ENCODE data around the gene IFIH1. TPM values are rescaled to one million over a fixed set of nuclear protein-coding genes. Genes with fewer than 3 reads are reported as not detected.

IFIH1 gene
- total RNA-seq, 1 experiment from 2014 or later: 7.8 TPM

DNA sequence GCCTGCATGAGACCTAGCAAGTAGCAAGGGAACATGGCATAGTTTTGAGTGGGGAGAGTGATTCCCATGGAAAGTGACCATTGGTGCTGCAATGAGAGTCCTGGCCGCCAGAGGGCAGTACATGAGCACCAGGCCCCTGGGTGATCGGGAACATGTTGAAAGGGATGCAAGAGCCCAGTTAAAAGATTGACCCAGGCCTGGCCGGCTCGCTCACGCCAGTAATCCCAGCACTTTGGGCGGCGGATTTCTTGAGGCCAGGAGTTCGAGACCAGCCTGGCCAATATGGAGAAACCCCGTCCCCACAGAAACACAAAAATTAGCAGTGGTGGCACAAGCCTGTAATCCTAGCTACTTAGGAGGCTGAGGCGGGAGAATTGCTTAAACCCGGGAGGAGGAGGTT, 97.4 kb downstream of the IFIH1 start:
- peak; percentile 84 for DNase-seq
- no TSS peak for BruUV-seq (replicated peaks)

DNA sequence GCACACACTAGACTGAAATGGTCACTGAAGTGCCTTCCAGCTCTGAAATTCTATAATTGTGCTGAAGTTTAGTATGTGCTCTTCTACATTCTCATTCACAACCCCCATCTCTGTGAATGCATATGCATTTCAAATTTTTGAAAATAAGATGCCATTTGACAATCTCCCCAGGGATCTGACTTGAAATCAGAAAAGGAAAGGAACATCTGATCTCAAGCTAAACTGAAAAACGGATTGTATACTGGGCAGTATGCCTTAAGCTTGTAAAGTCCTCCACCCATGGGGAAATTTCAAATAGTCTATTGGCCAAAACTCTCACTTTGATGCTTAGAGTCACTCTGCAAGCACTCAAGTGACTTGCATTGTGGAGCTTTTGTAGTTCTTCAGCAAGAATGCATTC, 98.1 kb downstream of the IFIH1 start:
- intact Hi-C loops (cut with micrococcal nuclease): loop anchor here (2.0 to 5.0 kb wide), 2 partner anchors 42 to 60 kb away; no protein-coding TSS in a partner anchor
- no peak for ATAC-seq
- DNase-seq: no peak
- ChIA-PET CTCF (interaction anchor here (0.6 to 2.9 kb wide), 3 partner anchors 67 to 98 kb away, joined by 3 to 38 read pairs (median 13); partner anchors contain the start of gene IFIH1), POLR2A (ENCODE audit: unreplicated experiment) (no interaction called here)
- Histone ChIP-seq H3K36me3 (ENCODE audit: low read depth, low read length) (no peaks in the 10 kb centered on the region), H3K27ac (ENCODE audit: low read length) (no peak overlapping the region), H3K4me1 (ENCODE audit: insufficient read depth, low read length) (no peaks in the 10 kb centered on the region), H3K4me3 (ENCODE audit: low read length) (no peak overlapping the region), H3K79me2 (ENCODE audit: low read length) (no peaks in the 10 kb centered on the region), H3K4me2 (ENCODE audit: low read length) (no peak overlapping the region), H4K20me1 (ENCODE audit: low read length) (no peaks in the 10 kb centered on the region), H3K9ac (ENCODE audit: low read length) (no peak overlapping the region), H3K27me3 (ENCODE audit: low read length) (no peaks in the 10 kb centered on the region), H3F3A (ENCODE audit: low read length, unreplicated experiment) (no peaks in the 10 kb centered on the region), H2AFZ (ENCODE audit: low read length) (no peak overlapping the region), H3K9me3 (ENCODE audit: low read length) (no peaks in the 10 kb centered on the region), H3K9me2 (replicated peaks; ENCODE audit: low read length) (no peaks in the 10 kb centered on the region)
- TF ChIP-seq, protein P1, sequence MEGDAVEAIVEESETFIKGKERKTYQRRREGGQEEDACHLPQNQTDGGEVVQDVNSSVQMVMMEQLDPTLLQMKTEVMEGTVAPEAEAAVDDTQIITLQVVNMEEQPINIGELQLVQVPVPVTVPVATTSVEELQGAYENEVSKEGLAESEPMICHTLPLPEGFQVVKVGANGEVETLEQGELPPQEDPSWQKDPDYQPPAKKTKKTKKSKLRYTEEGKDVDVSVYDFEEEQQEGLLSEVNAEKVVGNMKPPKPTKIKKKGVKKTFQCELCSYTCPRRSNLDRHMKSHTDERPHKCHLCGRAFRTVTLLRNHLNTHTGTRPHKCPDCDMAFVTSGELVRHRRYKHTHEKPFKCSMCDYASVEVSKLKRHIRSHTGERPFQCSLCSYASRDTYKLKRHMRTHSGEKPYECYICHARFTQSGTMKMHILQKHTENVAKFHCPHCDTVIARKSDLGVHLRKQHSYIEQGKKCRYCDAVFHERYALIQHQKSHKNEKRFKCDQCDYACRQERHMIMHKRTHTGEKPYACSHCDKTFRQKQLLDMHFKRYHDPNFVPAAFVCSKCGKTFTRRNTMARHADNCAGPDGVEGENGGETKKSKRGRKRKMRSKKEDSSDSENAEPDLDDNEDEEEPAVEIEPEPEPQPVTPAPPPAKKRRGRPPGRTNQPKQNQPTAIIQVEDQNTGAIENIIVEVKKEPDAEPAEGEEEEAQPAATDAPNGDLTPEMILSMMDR (conservative IDR thresholded peaks at IDR 0.05; ENCODE audit: low read depth, low read length): no peak
- TF ChIP-seq EZH2 (IDR thresholded peaks at IDR 0.05; ENCODE audit: low read length, unreplicated experiment): no peak
- BruUV-seq (replicated peaks): no TSS peak

More for the DNA sequence above, 97.4 kb downstream of the IFIH1 start:
- Histone ChIP-seq H2AFZ (ENCODE audit: low read length) (0 out of 2 replicates have a peak overlapping the region, but pooled peaks have one; percentile 23), H3F3A (ENCODE audit: low read length, unreplicated experiment) (no peaks in the 10 kb centered on the region), H3K27ac (ENCODE audit: low read length) (no peak overlapping the region), H3K4me3 (ENCODE audit: low read length) (no peak overlapping the region), H3K4me1 (ENCODE audit: insufficient read depth, low read length) (no peaks in the 10 kb centered on the region), H3K36me3 (ENCODE audit: low read depth, low read length) (no peaks in the 10 kb centered on the region), H3K27me3 (ENCODE audit: low read length) (no peaks in the 10 kb centered on the region), H3K9ac (ENCODE audit: low read length) (no peak overlapping the region), H4K20me1 (ENCODE audit: low read length) (no peaks in the 10 kb centered on the region), H3K9me3 (ENCODE audit: low read length) (no peaks in the 10 kb centered on the region), H3K9me2 (replicated peaks; ENCODE audit: low read length) (no peaks in the 10 kb centered on the region), H3K79me2 (ENCODE audit: low read length) (no peaks in the 10 kb centered on the region), H3K4me2 (ENCODE audit: low read length) (no peak overlapping the region)
- intact Hi-C loops (cut with micrococcal nuclease): loop anchor here (1.0 to 5.0 kb wide), 4 partner anchors 41 to 77 kb away; no protein-coding TSS in a partner anchor
- POLR2A ChIA-PET (ENCODE audit: unreplicated experiment): no interaction called here
- CTCF ChIA-PET: interaction anchor here (1.1 to 2.9 kb wide), 3 partner anchors 65 to 77 kb away, joined by 3 to 38 read pairs (median 13); no protein-coding TSS in a partner anchor
- TF ChIP-seq EZH2 (IDR thresholded peaks at IDR 0.05; ENCODE audit: low read length, unreplicated experiment): no peak
- TF ChIP-seq, protein P1 (conservative IDR thresholded peaks at IDR 0.05; ENCODE audit: low read depth, low read length): peak; percentile 94
- peak; percentile 92 for ATAC-seq

DNA sequence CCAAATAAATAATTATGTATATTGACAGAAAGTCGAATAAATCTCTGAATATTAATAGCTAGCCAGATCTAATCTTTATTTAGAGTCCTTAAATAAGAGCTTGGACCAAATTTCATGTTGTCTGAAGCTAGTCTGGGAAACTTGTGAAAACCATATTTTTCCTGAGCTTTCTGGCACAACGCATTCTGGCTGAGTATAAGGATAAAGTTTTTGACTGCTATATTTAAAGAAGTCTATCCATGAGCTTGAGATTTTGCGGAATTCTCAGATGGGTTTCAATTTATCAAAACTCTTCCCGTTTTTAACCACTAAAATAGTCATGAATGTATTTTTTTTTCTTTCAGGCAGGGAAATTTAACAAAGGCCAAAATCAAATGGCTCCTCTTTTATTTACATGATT, 99.1 kb downstream of the IFIH1 start:
- no peaks in the 10 kb centered on the region for H3K36me3 ChIP-seq (ENCODE audit: low read depth, low read length)
- TF ChIP-seq, protein P1 (conservative IDR thresholded peaks at IDR 0.05; ENCODE audit: low read depth, low read length): no peak
- TF ChIP-seq EZH2phosphoT487 (IDR thresholded peaks at IDR 0.05; ENCODE audit: borderline replicate concordance, low read length): no peak
- TF ChIP-seq EZH2 (IDR thresholded peaks at IDR 0.05; ENCODE audit: low read length, unreplicated experiment): no peak
- no peak overlapping the region for H3K9ac ChIP-seq (ENCODE audit: low read length)
- no peaks in the 10 kb centered on the region for H3K9me3 ChIP-seq (ENCODE audit: low read length)
- no peak overlapping the region for H3K4me2 ChIP-seq (ENCODE audit: low read length)
- no peak overlapping the region for H3K4me3 ChIP-seq (ENCODE audit: low read length)
- no peaks in the 10 kb centered on the region for H3K27me3 ChIP-seq (ENCODE audit: low read length)
- H3K79me2 ChIP-seq (ENCODE audit: low read length): no peaks in the 10 kb centered on the region
- no peak overlapping the region for H2AFZ ChIP-seq (ENCODE audit: low read length)
- no peak overlapping the region for H3K27ac ChIP-seq (ENCODE audit: low read length)
- no peaks in the 10 kb centered on the region for H3F3A ChIP-seq (ENCODE audit: low read length, unreplicated experiment)
- BruUV-seq (replicated peaks): no TSS peak
- ChIA-PET POLR2A (ENCODE audit: unreplicated experiment) (no interaction called here), CTCF (interaction anchor here (0.6 to 2.9 kb wide), 3 partner anchors 66 to 81 kb away, joined by 5 to 38 read pairs (median 13); no protein-coding TSS in a partner anchor)
- ATAC-seq: no peak
- DNase-seq: no peak
- intact Hi-C loops (cut with micrococcal nuclease): no loop called here
- H3K9me2 ChIP-seq (replicated peaks; ENCODE audit: low read length): no peaks in the 10 kb centered on the region
- H3K4me1 ChIP-seq (ENCODE audit: insufficient read depth, low read length): no peaks in the 10 kb centered on the region
- H4K20me1 ChIP-seq (ENCODE audit: low read length): no peaks in the 10 kb centered on the region
